NCI-H1436 (cell line): ENCODE measurements around the gene HECTD4.

Experiments
- DNase-seq: peaks from one replicate; lab custom pipeline; 2025; lab: John Stamatoyannopoulos, UW

The HECTD4 gene

GRCh38 chr12:112176321-112177010 is 205.8 kb downstream of the HECTD4 start:
- no peak for DNase-seq

- DNase-seq, result no peak
These were observed 206.7 kb downstream of the HECTD4 start for GRCh38 chr12:112175361-112176155.

- no peak for DNase-seq
These were observed 209.5 kb downstream of the HECTD4 start for GRCh38 chr12:112172556-112173324.

- no peak for DNase-seq
These were observed 211.1 kb downstream of the HECTD4 start for GRCh38 chr12:112170971-112171596.

GRCh38 chr12:112170376-112170775 is 211.9 kb downstream of the HECTD4 start:
- no peak for DNase-seq

GRCh38 chr12:112169966-112170365 is 212.3 kb downstream of the HECTD4 start:
- DNase-seq, result no peak

GRCh38 chr12:112169161-112169872 is 212.9 kb downstream of the HECTD4 start:
- DNase-seq, result no peak

- DNase-seq, result no peak
These were observed 213.7 kb downstream of the HECTD4 start for GRCh38 chr12:112168561-112168971.

- no peak for DNase-seq
These were observed 214.3 kb downstream of the HECTD4 start for GRCh38 chr12:112167718-112168525.

GRCh38 chr12:112167031-112167461 is 215.2 kb downstream of the HECTD4 start:
- DNase-seq, result no peak

- DNase-seq, result no peak
These were observed 215.9 kb downstream of the HECTD4 start for GRCh38 chr12:112166051-112167015.

GRCh38 chr12:112165624-112166023 is 216.6 kb downstream of the HECTD4 start:
- no peak for DNase-seq

GRCh38 chr12:112164011-112164660 is 218.1 kb downstream of the HECTD4 start:
- no peak for DNase-seq

- DNase-seq, result no peak
These were observed 218.7 kb downstream of the HECTD4 start for GRCh38 chr12:112163471-112163991.

GRCh38 chr12:112163056-112163455 is 219.2 kb downstream of the HECTD4 start:
- DNase-seq, result no peak

- no peak for DNase-seq
These were observed 219.9 kb downstream of the HECTD4 start for GRCh38 chr12:112162241-112162790.

GRCh38 chr12:112161711-112162110 is 220.5 kb downstream of the HECTD4 start:
- no peak for DNase-seq

GRCh38 chr12:112160611-112161010 is 221.6 kb downstream of the HECTD4 start:
- no peak for DNase-seq
